Endothelial cell of umbilical vein (primary cell): ENCODE results near the gene DACH2. TPM values are rescaled to one million over a fixed set of nuclear protein-coding genes. Genes with fewer than 3 reads are reported as not detected.

ENCODE experiments used
- BruUV-seq: library from RNA; stranded (reverse); fragments of 400-500 nt; replicated peaks from 2 replicates; lab custom pipeline; 2021; lab: Mats Ljungman, UMichigan
- CTCF ChIA-PET: fragments of 300-600, 350-600 bp; sonication (Branson Sonifier 250); formaldehyde crosslinking; loops from one replicate; lab custom pipeline; 2021; ENCODE audit warnings: antibody characterized with exemption, inconsistent platforms; lab: Charles Lee
- POLR2A ChIA-PET: fragments of 300-600, 350-600 bp; sonication (Branson Sonifier 250); formaldehyde crosslinking; loops from one replicate; lab custom pipeline; 2021; ENCODE audit warnings: antibody characterized with exemption, inconsistent platforms; lab: Charles Lee
- DNase-seq: peaks from one replicate; pipeline ENCODE4 v3.0.0-alpha.2; 2011; ENCODE audit warnings: low read depth, low spot score
- FAIRE-seq: peaks from 2 replicates; lab custom pipeline; 2011; peaks lifted over from hg19 to GRCh38; lab: Jason Lieb, UNC
- H2AFZ ChIP-seq: 2 replicates; pipeline ENCODE4 v1.6.0; 2012; ENCODE audit warnings: low read depth, low read length, control low read depth, inconsistent platforms
- H3K27ac ChIP-seq: 2 replicates; pipeline ENCODE4 v1.5.1; 2011; ENCODE audit warnings: low read depth, mild to moderate bottlenecking, control low read depth, low read length, moderate library complexity; ENCODE audit not compliant: insufficient read depth
- H3K27me3 ChIP-seq, 2 experiments: 2 replicates each; pipeline versions ENCODE4 v1.6.0 to v1.6.1; 2011; ENCODE audit warnings: low read length in 2 of 2, mixed read lengths in 1 of 2; ENCODE audit not compliant: control insufficient read depth in 2 of 2, insufficient read depth in 2 of 2
- H3K36me3 ChIP-seq, 2 experiments: 2 replicates in 1 of 2; 3 replicates in 1 of 2; pipeline ENCODE4 v1.5.1; 2011; ENCODE audit warnings: low read length in 2 of 2, mild to moderate bottlenecking in 1 of 2, moderate library complexity in 1 of 2; ENCODE audit not compliant: control insufficient read depth in 2 of 2, insufficient read depth in 2 of 2; ENCODE audit errors: extremely low read depth in 1 of 2
- H3K4me1 ChIP-seq: 3 replicates; pipeline ENCODE4 v1.5.1; 2011; ENCODE audit warnings: mild to moderate bottlenecking, low read length; ENCODE audit not compliant: control insufficient read depth, insufficient read depth; ENCODE audit errors: extremely low read depth
- H3K4me2 ChIP-seq: 2 replicates; pipeline ENCODE4 v1.6.1; 2011; ENCODE audit warnings: low read length, control low read depth, mixed read lengths; ENCODE audit not compliant: insufficient read depth
- H3K4me3 ChIP-seq, 3 experiments: fragments of 200-600 bp in 1 of 3; sonication (generic), shearing (Covaris generic) in 1 of 3; replicated peaks in 1 of 3; 2 replicates each; pipeline ENCODE4 v1.5.1; 2011 to 2016; ENCODE audit warnings: control low read depth in 3 of 3, low read length in 3 of 3, mild to moderate bottlenecking in 2 of 3, inconsistent platforms in 1 of 3, low read depth in 1 of 3, moderate library complexity in 1 of 3; ENCODE audit not compliant: insufficient read depth in 1 of 3
- H3K79me2 ChIP-seq: 2 replicates; pipeline ENCODE4 v1.6.0; 2012; ENCODE audit warnings: low read length, inconsistent platforms; ENCODE audit not compliant: control insufficient read depth, insufficient read depth
- H3K9ac ChIP-seq: replicated peaks from 2 replicates; pipeline ENCODE3; 2011; ENCODE audit warnings: low read length, control low read depth; ENCODE audit not compliant: insufficient read depth; ENCODE audit errors: extremely low read depth
- H3K9me1 ChIP-seq: replicated peaks from 3 replicates; pipeline ENCODE4 v1.6.0; 2011; ENCODE audit warnings: mild to moderate bottlenecking, low read length; ENCODE audit not compliant: control insufficient read depth, insufficient read depth; ENCODE audit errors: extremely low read depth
- H3K9me3 ChIP-seq: replicated peaks from 2 replicates; pipeline ENCODE4 v1.5.1; 2012; ENCODE audit warnings: low read length, inconsistent platforms; ENCODE audit not compliant: control insufficient read depth, insufficient read depth
- H4K20me1 ChIP-seq: replicated peaks from 2 replicates; pipeline ENCODE3; 2011; ENCODE audit warnings: mild to moderate bottlenecking, low read length; ENCODE audit not compliant: control insufficient read depth, insufficient read depth; ENCODE audit errors: extremely low read depth
- CTCF ChIP-seq, 2 donors: IDR thresholded peaks; 1 replicate in 1 of 2; 2 replicates in 1 of 2; pipeline ENCODE4 v1.5.1; 2011; ENCODE audit warnings: low read length in 2 of 2, mild to moderate bottlenecking in 2 of 2, moderate library complexity in 2 of 2, control low read depth in 1 of 2, inconsistent platforms in 1 of 2, low read depth in 1 of 2; ENCODE audit not compliant: insufficient read depth in 1 of 2; ENCODE audit errors: extremely low read depth in 1 of 2
- EZH2 ChIP-seq: IDR thresholded peaks from 2 replicates; pipeline ENCODE4 v1.6.1; 2012; ENCODE audit warnings: borderline replicate concordance, low read depth, mild to moderate bottlenecking, moderate library complexity, low read length, inconsistent platforms; ENCODE audit not compliant: severe bottlenecking
- FOS ChIP-seq: IDR thresholded peaks from 2 replicates; pipeline ENCODE4 v1.6.1; 2011; ENCODE audit warnings: mild to moderate bottlenecking, low read length, moderate library complexity, borderline replicate concordance; ENCODE audit not compliant: insufficient read depth
- GATA2 ChIP-seq: IDR thresholded peaks from 2 replicates; pipeline ENCODE4 v1.7.0; 2011; ENCODE audit warnings: low read depth, mild to moderate bottlenecking, moderate library complexity, mixed read lengths, low read length; ENCODE audit not compliant: insufficient read length, insufficient read depth
- JUN ChIP-seq: IDR thresholded peaks from 2 replicates; pipeline ENCODE4 v1.6.1; 2011; ENCODE audit warnings: borderline replicate concordance, low read depth; ENCODE audit not compliant: insufficient read length, insufficient read depth
- MYC ChIP-seq: IDR thresholded peaks from one replicate; pipeline ENCODE4 v1.6.1; 2011; ENCODE audit warnings: mild to moderate bottlenecking, low read depth, low read length
- POLR2A ChIP-seq: IDR thresholded peaks from 2 replicates; pipeline ENCODE4 v1.6.1; 2012; ENCODE audit warnings: low read depth, mild to moderate bottlenecking, control low read depth, low read length
- POLR2AphosphoS5 ChIP-seq: IDR thresholded peaks from 2 replicates; pipeline ENCODE4 v1.6.1; 2012; ENCODE audit warnings: low read depth, mild to moderate bottlenecking, control low read depth, low read length, moderate library complexity; ENCODE audit not compliant: insufficient read depth
- dilution Hi-C: fragments of 300-500 bp; cut with MboI; formaldehyde crosslinking; loops from one replicate; pipeline ENCODE4 v1.15.0; 2019; ENCODE audit warnings: low sequenced_read_pairs; ENCODE audit not compliant: extremely low pct_ligation_motif_present
- intact Hi-C: fragments of 100-400 bp; cut with micrococcal nuclease; formaldehyde crosslinking; loops from one replicate; pipeline ENCODE4 v1.10.0; 2022
- polyA plus RNA-seq, 4 experiments: library from polyadenylated mRNA; depleted of rRNA in 3 of 4; stranded (reverse) in 3 of 4; unstranded in 1 of 4; fragments of >200 nt; gene quantifications; 2 replicates each; pipeline versions ENCODE4 v1.2.1 to v1.2.3, GENCODE V29; 2011 to 2012; ENCODE audit warnings: missing spikeins in 1 of 4
- total RNA-seq: library from RNA; stranded (reverse); gene quantifications from 2 replicates; pipeline ENCODE4 v1.2.3, GENCODE V29; 2021
- TF ChIP-seq, protein P1 (sequence below): IDR thresholded peaks from 2 replicates; pipeline ENCODE4 v1.6.1; 2011; ENCODE audit not compliant: insufficient read depth, insufficient read length

The DACH2 gene
- total and polyA plus RNA-seq, 2 donors (not counting 3 experiments of a cell fraction or from before 2014, with no cell fraction given), result not detected

- Histone ChIP-seq H3K9me1 (no peaks in the 10 kb centered on the region), H3K79me2 (no peaks in the 10 kb centered on the region), H2AFZ (no peak overlapping the region), H3K36me3 (no peaks in the 10 kb centered on the region), H3K4me2 (no peak overlapping the region), H3K9me3 (no peaks in the 10 kb centered on the region), H4K20me1 (no peaks in the 10 kb centered on the region), H3K27me3 (no peaks in the 10 kb centered on the region), H3K4me3 (no peak overlapping the region), H3K27ac (no peak overlapping the region), H3K4me1 (no peaks in the 10 kb centered on the region), H3K9ac (no peak overlapping the region)
- POLR2A ChIA-PET, result no interaction called here
- no TSS peak for BruUV-seq
- no peak for FAIRE-seq
- intact Hi-C loops, result no loop called here
- no peak for TF ChIP-seq MYC
- TF ChIP-seq, protein P1, sequence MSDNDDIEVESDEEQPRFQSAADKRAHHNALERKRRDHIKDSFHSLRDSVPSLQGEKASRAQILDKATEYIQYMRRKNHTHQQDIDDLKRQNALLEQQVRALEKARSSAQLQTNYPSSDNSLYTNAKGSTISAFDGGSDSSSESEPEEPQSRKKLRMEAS, result no peak
- TF ChIP-seq CTCF (IDR thresholded peaks at IDR 0.05; ENCODE audit: extremely low read depth in 1 of 2, insufficient read depth in 1 of 2, low read depth in 1 of 2, low read length in 2 of 2), result no peak
- no peak for TF ChIP-seq EZH2
- TF ChIP-seq POLR2A, result no peak
- TF ChIP-seq GATA2, result no peak
- TF ChIP-seq POLR2AphosphoS5, result no peak
- no peak for TF ChIP-seq FOS
- TF ChIP-seq JUN, result no peak
- no peak for DNase-seq
- dilution Hi-C loops, result no loop called here
- CTCF ChIA-PET, result no interaction called here
Measured at GRCh38 chrX:86194758-86195157, 46.5 kb downstream of the DACH2 start.
